ENCODE measurements around the gene GABRA5. TPM values are rescaled to one million over a fixed set of nuclear protein-coding genes. Genes with fewer than 3 reads are reported as not detected.

The GABRA5 gene
- total RNA-seq, 2 donors from 2014 or later = 3.8 to 4.4 TPM

DNA sequence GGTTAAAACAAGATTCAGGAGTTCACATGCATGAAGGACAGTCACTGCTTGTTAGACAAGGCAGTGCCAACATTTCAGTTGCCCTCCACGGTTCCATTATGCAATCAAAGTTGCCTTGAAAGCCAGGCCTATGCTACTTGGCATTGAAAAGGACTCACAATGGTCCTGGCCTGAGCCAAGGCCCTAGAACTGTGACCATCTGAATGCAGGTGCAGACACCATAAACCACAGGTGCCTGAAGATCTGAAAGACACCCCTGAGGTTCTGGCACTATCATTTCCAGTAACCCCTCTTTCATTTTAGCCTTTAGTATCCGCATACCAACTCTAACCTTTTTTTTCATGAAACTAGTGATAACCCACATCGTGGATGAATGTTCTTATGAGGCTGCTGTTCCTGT, 2.8 kb downstream of the GABRA5 start:
- Mint-ChIP-seq H3K27me3 (ENCODE audit: insufficient read depth) (peaks cover 36% of the 10 kb centered on the region), H3K27ac (no peak overlapping the region), H3K4me3 (no peak overlapping the region), H3K4me1 (peaks cover under 1% of the 10 kb centered on the region), H3K9me3 (no peaks in the 10 kb centered on the region), H3K36me3 (ENCODE audit: low read depth) (no peaks in the 10 kb centered on the region)
- Histone ChIP-seq H3K4me3 (ENCODE audit: low read length) (no peak overlapping the region), H3K9me3 (ENCODE audit: control insufficient read depth, low read length) (no peaks in the 10 kb centered on the region), H3K36me3 (ENCODE audit: control insufficient read depth, insufficient read depth, low read length) (no peaks in the 10 kb centered on the region), H3K4me1 (ENCODE audit: control insufficient read depth, insufficient read depth, low read length) (peaks cover 3% of the 10 kb centered on the region), H3K27me3 (ENCODE audit: control insufficient read depth, insufficient read depth, low read length, poor library complexity, severe bottlenecking) (peaks cover 37% of the 10 kb centered on the region), H3K27ac (ENCODE audit: low read depth, low read length) (no peak overlapping the region), H3K9ac (ENCODE audit: extremely low read depth, low read length, poor library complexity, severe bottlenecking) (no peak overlapping the region)
- TF ChIP-seq CTCF (conservative IDR thresholded peaks at IDR 0.05) = no peak
- WGBS, 2 experiments (ENCODE audit: insufficient coverage in 1 of 2, insufficient read length in 1 of 2) = 88 to 95% methylated on average over 1 to 3 of the region's 3 CpGs
- DNase-seq = no peak

GRCh38 chr15:26870346-26870745, 3.5 kb downstream of the GABRA5 start:
- DNase-seq = no peak
- Histone ChIP-seq H3K27ac (ENCODE audit: low read depth, low read length) (no peak overlapping the region), H3K4me1 (ENCODE audit: control insufficient read depth, insufficient read depth, low read length) (peaks cover 3% of the 10 kb centered on the region), H3K9me3 (ENCODE audit: control insufficient read depth, low read length) (no peaks in the 10 kb centered on the region), H3K4me3 (ENCODE audit: low read length) (no peak overlapping the region), H3K27me3 (ENCODE audit: control insufficient read depth, insufficient read depth, low read length, poor library complexity, severe bottlenecking) (peaks cover 35% of the 10 kb centered on the region), H3K9ac (ENCODE audit: extremely low read depth, low read length, poor library complexity, severe bottlenecking) (no peak overlapping the region), H3K36me3 (ENCODE audit: control insufficient read depth, insufficient read depth, low read length) (no peaks in the 10 kb centered on the region)
- Mint-ChIP-seq H3K27me3 (ENCODE audit: insufficient read depth) (peaks cover 36% of the 10 kb centered on the region), H3K9me3 (no peaks in the 10 kb centered on the region), H3K4me3 (no peak overlapping the region), H3K36me3 (ENCODE audit: low read depth) (no peaks in the 10 kb centered on the region), H3K4me1 (no peaks in the 10 kb centered on the region), H3K27ac (no peak overlapping the region)
- 87 to 93% methylated on average over 3 of the region's 3 CpGs for whole genome bisulfite sequencing, 2 experiments (ENCODE audit: insufficient coverage in 1 of 2, insufficient read length in 1 of 2)
- no peak for TF ChIP-seq CTCF (conservative IDR thresholded peaks at IDR 0.05)

- Histone ChIP-seq H3K27ac (ENCODE audit: low read depth, low read length) (no peak overlapping the region), H3K4me3 (ENCODE audit: low read length) (no peak overlapping the region), H3K9me3 (ENCODE audit: control insufficient read depth, low read length) (no peaks in the 10 kb centered on the region), H3K4me1 (ENCODE audit: control insufficient read depth, insufficient read depth, low read length) (no peaks in the 10 kb centered on the region), H3K9ac (ENCODE audit: extremely low read depth, low read length, poor library complexity, severe bottlenecking) (no peak overlapping the region), H3K36me3 (ENCODE audit: control insufficient read depth, insufficient read depth, low read length) (no peaks in the 10 kb centered on the region), H3K27me3 (ENCODE audit: control insufficient read depth, insufficient read depth, low read length, poor library complexity, severe bottlenecking) (peaks cover 27% of the 10 kb centered on the region)
- H3K27me3 Mint-ChIP-seq (ENCODE audit: insufficient read depth) = peaks cover 25% of the 10 kb centered on the region
- H3K27ac Mint-ChIP-seq = no peak overlapping the region
- no peak overlapping the region for H3K4me3 Mint-ChIP-seq
- no peaks in the 10 kb centered on the region for H3K9me3 Mint-ChIP-seq
- H3K4me1 Mint-ChIP-seq = no peaks in the 10 kb centered on the region
- peak; percentile 4 for TF ChIP-seq CTCF (conservative IDR thresholded peaks at IDR 0.05)
- no peaks in the 10 kb centered on the region for H3K36me3 Mint-ChIP-seq (ENCODE audit: low read depth)
- WGBS, 2 experiments (ENCODE audit: insufficient coverage in 1 of 2, insufficient read length in 1 of 2) = 72 to 80% methylated on average over 6 to 7 of the region's 7 CpGs
- DNase-seq = peak; percentile 56
Measured at GRCh38 chr15:26872206-26872605, 5.3 kb downstream of the GABRA5 start.

Data from endodermal cell (in vitro differentiated cells).